GM12864 (cell line): Measurements from ENCODE around the gene RNF114.
"Not testable (repeated sequence)": the region's sequence is repeated elsewhere in the genome, so short reads cannot be mapped to it uniquely, and the experiment has no call there.

ENCODE experiments used
- DNase-seq: peaks from one replicate; pipeline ENCODE4 v3.0.0-alpha.2; 2011; ENCODE audit warnings: low read depth
- H3K4me3 ChIP-seq: 2 replicates; pipeline ENCODE4 v1.5.1; 2011; ENCODE audit warnings: mild to moderate bottlenecking, low read depth, low read length, control low read depth
- TF ChIP-seq, protein P1 (sequence below): IDR thresholded peaks from 2 replicates; pipeline ENCODE4 v1.5.1; 2011; ENCODE audit warnings: low read depth, mild to moderate bottlenecking, moderate library complexity, low read length, control low read depth, inconsistent platforms; ENCODE audit errors: missing control alignments

The RNF114 gene

DNA sequence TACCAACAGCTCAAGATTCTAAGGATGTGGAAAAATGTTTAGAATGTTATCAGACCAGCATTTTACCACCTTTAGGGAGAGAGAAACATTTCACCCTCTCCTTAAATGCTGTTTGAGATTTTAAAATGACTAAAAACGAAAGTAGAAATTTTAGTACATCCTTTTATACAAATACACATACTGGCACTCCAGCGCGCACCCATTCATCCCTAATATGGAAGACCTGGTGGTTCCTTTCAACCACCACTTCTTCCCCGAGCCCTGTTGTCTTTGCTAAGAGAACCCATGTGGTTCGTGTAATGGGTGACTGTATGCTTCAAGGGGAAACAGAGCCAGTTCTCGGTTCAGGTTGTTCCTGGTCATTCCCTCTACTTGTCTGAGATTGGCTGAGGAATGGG is 42.1 kb upstream of the RNF114 start:
- TF ChIP-seq, protein P1, sequence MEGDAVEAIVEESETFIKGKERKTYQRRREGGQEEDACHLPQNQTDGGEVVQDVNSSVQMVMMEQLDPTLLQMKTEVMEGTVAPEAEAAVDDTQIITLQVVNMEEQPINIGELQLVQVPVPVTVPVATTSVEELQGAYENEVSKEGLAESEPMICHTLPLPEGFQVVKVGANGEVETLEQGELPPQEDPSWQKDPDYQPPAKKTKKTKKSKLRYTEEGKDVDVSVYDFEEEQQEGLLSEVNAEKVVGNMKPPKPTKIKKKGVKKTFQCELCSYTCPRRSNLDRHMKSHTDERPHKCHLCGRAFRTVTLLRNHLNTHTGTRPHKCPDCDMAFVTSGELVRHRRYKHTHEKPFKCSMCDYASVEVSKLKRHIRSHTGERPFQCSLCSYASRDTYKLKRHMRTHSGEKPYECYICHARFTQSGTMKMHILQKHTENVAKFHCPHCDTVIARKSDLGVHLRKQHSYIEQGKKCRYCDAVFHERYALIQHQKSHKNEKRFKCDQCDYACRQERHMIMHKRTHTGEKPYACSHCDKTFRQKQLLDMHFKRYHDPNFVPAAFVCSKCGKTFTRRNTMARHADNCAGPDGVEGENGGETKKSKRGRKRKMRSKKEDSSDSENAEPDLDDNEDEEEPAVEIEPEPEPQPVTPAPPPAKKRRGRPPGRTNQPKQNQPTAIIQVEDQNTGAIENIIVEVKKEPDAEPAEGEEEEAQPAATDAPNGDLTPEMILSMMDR = no peak
- DNase-seq = peak; percentile 18
- peak overlapping the region; percentile 28; the same call in 1 of the 2 replicates for H3K4me3 ChIP-seq

DNA sequence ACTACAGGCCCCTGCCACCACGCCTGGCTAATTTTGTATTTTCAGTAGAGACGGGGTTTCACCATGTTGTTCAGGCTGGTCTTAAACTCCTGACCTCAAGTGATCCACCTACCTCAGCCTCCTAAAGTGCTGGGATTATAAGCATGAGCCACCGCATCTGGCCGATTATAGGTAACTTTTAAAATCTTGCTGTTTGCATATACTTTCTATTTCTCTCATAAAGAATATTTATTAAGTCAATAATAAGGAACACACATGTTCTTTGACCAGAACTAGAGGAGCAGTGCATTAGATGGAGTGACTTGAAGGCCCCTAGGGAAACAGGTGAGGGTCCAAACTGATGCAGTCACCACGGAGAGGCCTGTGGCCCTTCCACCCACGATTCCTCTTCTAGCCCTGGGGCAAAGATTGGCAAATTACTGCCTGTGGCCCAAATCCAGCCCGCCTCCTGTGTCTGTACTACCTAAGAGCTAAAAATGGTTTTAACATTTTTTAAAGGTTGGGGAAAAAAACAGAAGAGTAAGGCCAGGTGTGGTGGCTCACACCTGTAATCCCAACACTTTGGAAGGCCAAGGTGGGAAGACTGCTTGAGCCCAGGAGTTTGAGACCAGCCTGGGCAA is 40.6 kb upstream of the RNF114 start:
- DNase-seq = not testable (repeated sequence)

DNA sequence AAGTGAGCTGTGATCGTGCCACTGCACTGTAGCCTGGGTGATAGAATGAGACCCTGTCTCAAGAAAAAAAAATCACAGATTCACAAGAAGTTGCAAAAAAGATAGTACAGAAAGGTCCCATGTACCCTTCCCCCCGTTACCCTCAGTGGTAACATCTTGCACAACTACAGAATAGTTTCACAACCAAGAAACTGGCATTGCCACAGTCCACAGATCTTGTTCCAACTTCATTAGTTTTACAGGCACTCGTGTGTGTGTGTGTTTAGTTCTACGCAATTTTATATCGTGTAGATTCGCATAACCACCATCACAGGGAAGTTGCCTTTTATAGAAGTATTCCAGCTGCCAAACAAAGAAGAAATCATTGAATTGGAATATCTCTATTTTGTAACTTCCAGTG is 40.0 kb upstream of the RNF114 start:
- no peak for DNase-seq
- TF ChIP-seq, protein P1 = no peak
- no peak overlapping the region for H3K4me3 ChIP-seq

More for the DNA sequence above, 40.6 kb upstream of the RNF114 start:
- H3K4me3 ChIP-seq = not testable (repeated sequence)

GRCh38 chr20:49899541-49900383 is 36.4 kb upstream of the RNF114 start:
- TF ChIP-seq, protein P1 = no peak
- no peak for DNase-seq

DNA sequence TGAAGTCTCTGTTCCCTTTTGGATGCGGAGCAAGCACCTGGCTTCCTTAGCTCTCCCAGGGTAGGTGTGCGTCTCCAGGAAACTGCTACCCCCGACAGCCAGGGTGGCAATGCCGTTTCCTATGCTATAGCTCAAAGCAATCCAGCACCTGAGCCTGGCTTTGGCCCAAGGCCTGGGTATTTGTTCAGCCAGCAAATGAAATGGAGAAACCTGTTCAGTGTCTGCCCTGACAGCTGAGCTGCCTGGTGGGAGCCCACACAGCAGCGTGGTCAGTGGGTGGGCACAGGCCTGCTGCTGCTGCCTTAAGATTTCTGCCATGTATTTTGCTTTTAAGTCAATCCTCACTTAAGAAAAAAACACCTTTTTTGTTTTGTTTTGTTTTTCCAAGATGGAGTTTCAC is 34.6 kb upstream of the RNF114 start:
- TF ChIP-seq, protein P1 = no peak
- no peak for DNase-seq
- no peak overlapping the region for H3K4me3 ChIP-seq

More at GRCh38 chr20:49899541-49900383, 36.4 kb upstream of the RNF114 start:
- H3K4me3 ChIP-seq = no peak overlapping the region

- TF ChIP-seq, protein P1 = no peak
- H3K4me3 ChIP-seq = no peak overlapping the region
- DNase-seq = no peak
These were observed 31.6 kb upstream of the RNF114 start for GRCh38 chr20:49904440-49905214.
